Suprapubic skin (tissue), 4 donors: Measurements from ENCODE around the gene IL17RA.

Source experiments
- POLR2A ChIP-seq, 2 donors: fragments of 450-650 bp; IDR thresholded peaks; one replicate each; pipeline ENCODE4 v1.6.1; 2017; ENCODE audit warnings: antibody characterized with exemption in 2 of 2, mild to moderate bottlenecking in 2 of 2, moderate library complexity in 2 of 2
- POLR2AphosphoS5 ChIP-seq, 3 donors: sonication (generic); formaldehyde crosslinking; IDR thresholded peaks; one replicate each; pipeline ENCODE4 v1.6.1; 2017; ENCODE audit warnings: antibody characterized with exemption in 3 of 3
- TF ChIP-seq, protein P1 (sequence below), 2 donors: fragments of 200-600 bp in 1 of 2; fragments of 450-650 bp in 1 of 2; sonication (generic) in 1 of 2; IDR thresholded peaks; one replicate each; pipeline ENCODE4 v1.5.1; 2016 to 2019; ENCODE audit warnings: antibody characterized with exemption in 2 of 2, mild to moderate bottlenecking in 1 of 2, moderate library complexity in 1 of 2

DNA sequence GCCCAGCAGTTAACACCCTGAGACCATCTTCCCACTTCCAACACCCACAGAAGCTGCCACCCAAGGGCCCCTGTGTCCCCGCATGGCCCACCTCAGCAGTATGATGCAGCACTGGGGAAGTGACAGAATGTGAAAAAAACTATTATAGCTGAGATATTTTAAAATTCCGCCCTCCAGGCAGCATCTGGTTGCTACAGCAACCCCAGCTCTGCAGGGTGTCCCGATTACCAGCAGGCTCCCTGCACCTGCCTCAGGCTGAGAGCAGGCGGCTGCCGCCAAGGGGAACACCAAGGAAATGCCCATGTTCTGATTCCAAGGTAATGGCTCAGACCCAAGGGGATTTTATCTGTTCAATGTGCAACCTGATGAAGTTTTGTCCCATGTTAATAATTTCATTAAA is 46.9 kb downstream of the IL17RA start:
- TF ChIP-seq, protein P1, sequence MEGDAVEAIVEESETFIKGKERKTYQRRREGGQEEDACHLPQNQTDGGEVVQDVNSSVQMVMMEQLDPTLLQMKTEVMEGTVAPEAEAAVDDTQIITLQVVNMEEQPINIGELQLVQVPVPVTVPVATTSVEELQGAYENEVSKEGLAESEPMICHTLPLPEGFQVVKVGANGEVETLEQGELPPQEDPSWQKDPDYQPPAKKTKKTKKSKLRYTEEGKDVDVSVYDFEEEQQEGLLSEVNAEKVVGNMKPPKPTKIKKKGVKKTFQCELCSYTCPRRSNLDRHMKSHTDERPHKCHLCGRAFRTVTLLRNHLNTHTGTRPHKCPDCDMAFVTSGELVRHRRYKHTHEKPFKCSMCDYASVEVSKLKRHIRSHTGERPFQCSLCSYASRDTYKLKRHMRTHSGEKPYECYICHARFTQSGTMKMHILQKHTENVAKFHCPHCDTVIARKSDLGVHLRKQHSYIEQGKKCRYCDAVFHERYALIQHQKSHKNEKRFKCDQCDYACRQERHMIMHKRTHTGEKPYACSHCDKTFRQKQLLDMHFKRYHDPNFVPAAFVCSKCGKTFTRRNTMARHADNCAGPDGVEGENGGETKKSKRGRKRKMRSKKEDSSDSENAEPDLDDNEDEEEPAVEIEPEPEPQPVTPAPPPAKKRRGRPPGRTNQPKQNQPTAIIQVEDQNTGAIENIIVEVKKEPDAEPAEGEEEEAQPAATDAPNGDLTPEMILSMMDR (IDR thresholded peaks at IDR 0.05) = no peak
- TF ChIP-seq POLR2A (IDR thresholded peaks at IDR 0.05) (no peak), POLR2AphosphoS5 (IDR thresholded peaks at IDR 0.05) (no peak)
